ENCODE measurements around the gene SUSD1. TPM values are rescaled to one million over a fixed set of nuclear protein-coding genes. Genes with fewer than 3 reads are reported as not detected.

SUSD1 gene
- total RNA-seq, 1 experiment from 2014 or later = 8.1 TPM

GRCh38 chr9:112020680-112021596 is 154.2 kb downstream of the SUSD1 start:
- no peak overlapping the region for H2BK120ac ChIP-seq (ENCODE audit: low read depth, low read length, poor library complexity, severe bottlenecking)
- H3K9me3 Mint-ChIP-seq = no peaks in the 10 kb centered on the region

More at GRCh38 chr9:112020680-112021596, 154.2 kb downstream of the SUSD1 start:
- no peak for TF ChIP-seq CTCF (conservative IDR thresholded peaks at IDR 0.05)
- H3T11ph ChIP-seq (ENCODE audit: low read length) = no peak overlapping the region
- H2AFZ ChIP-seq (ENCODE audit: low read length) = no peak overlapping the region
- no peak for DNase-seq
- no peak overlapping the region for H3K4ac ChIP-seq (ENCODE audit: low read depth, low read length)
- H3K4me2 ChIP-seq (ENCODE audit: insufficient read depth, insufficient read length, low read length) = no peak overlapping the region
- H3K9me3 ChIP-seq (ENCODE audit: control insufficient read depth, low read depth, low read length) = no peaks in the 10 kb centered on the region
- no peaks in the 10 kb centered on the region for H3K4me1 Mint-ChIP-seq
- no peak overlapping the region for H3K14ac ChIP-seq (ENCODE audit: insufficient read depth, low read length)
- no peaks in the 10 kb centered on the region for H4K20me1 ChIP-seq (ENCODE audit: control insufficient read depth, insufficient read depth, insufficient read length)
- H3K23ac ChIP-seq (ENCODE audit: insufficient read length, low read depth, low read length) = no peak overlapping the region
- no peaks in the 10 kb centered on the region; the same call in 1 of the 2 replicates for H3K27me3 ChIP-seq (ENCODE audit: insufficient read depth, low read length)
- no peak overlapping the region for H2AK5ac ChIP-seq (ENCODE audit: insufficient read length, low read length)
- H3K79me1 ChIP-seq (ENCODE audit: insufficient read depth, low read depth, low read length, poor library complexity, severe bottlenecking) = no peaks in the 10 kb centered on the region
- H3K27ac Mint-ChIP-seq = no peak overlapping the region
- H3K27ac ChIP-seq (ENCODE audit: insufficient read length, low read depth, low read length) = no peak overlapping the region
- H4K91ac ChIP-seq (ENCODE audit: insufficient read length, low read depth, low read length) = no peak overlapping the region
- no peak overlapping the region for H2BK12ac ChIP-seq (ENCODE audit: insufficient read length, low read depth, low read length)
- no peak overlapping the region for H3K9ac ChIP-seq (ENCODE audit: extremely low read depth, insufficient read length, low read length)
- no peak overlapping the region for H2BK20ac ChIP-seq (ENCODE audit: low read depth, low read length, poor library complexity, severe bottlenecking)
- no peak overlapping the region for H4K5ac ChIP-seq (ENCODE audit: insufficient read length, low read depth, low read length)
- H3K56ac ChIP-seq (ENCODE audit: insufficient read length, low read depth, low read length) = no peak overlapping the region
- WGBS (ENCODE audit: extremely low coverage, insufficient read length, low lambda C conversion rate) = no CpG with 5 or more reads among the region's 12 CpGs
- no peak overlapping the region for H2BK15ac ChIP-seq (ENCODE audit: low read depth, low read length)
- no peaks in the 10 kb centered on the region for H3K23me2 ChIP-seq (ENCODE audit: insufficient read length, low read depth, low read length, poor library complexity, severe bottlenecking)
- H3K27me3 Mint-ChIP-seq (ENCODE audit: low read depth) = no peaks in the 10 kb centered on the region
- H3K4me3 Mint-ChIP-seq = no peak overlapping the region
- H3K79me2 ChIP-seq (ENCODE audit: insufficient read depth, low read length) = no peaks in the 10 kb centered on the region
- H3K4me1 ChIP-seq (ENCODE audit: insufficient read depth, low read length) = no peaks in the 10 kb centered on the region
- no peak overlapping the region for H3K18ac ChIP-seq (ENCODE audit: insufficient read length, low read depth, low read length)
- no peaks in the 10 kb centered on the region for H3K36me3 Mint-ChIP-seq (ENCODE audit: insufficient read depth in 1 of 3, low read depth in 3 of 3)
- H2BK5ac ChIP-seq (ENCODE audit: insufficient read length, low read length) = no peak overlapping the region
- no peak overlapping the region for H4K8ac ChIP-seq (replicated peaks; ENCODE audit: insufficient read length, low read depth, low read length)
